Measurements from ENCODE around the gene CLINT1. TPM values are rescaled to one million over a fixed set of nuclear protein-coding genes. Genes with fewer than 3 reads are reported as not detected.

The CLINT1 gene
- total and polyA plus RNA-seq, 2 of the 4 experiments (the other 2 are of a cell fraction): 144 to 146 TPM

Small RNA genes within 50 kb of the gene (microRNA-seq; reads per million reads assigned to microRNA genes)
- gene AC026407.1 (ENCODE audit: insufficient read depth, insufficient read length) (not detected), gene RNU6-260P (ENCODE audit: insufficient read depth, insufficient read length) (not detected)

Small RNA genes within 50 kb of the gene (small RNA-seq; reads per million reads assigned to genes)
- gene AC026407.1 (0 to 0.34 (median 0) reads per million in 5 experiments), gene RNU6-260P (0 reads per million in 5 experiments)

Other genes with a start within 250 kb of the CLINT1 start
- not detected in 2 replicates for gene SOX30, start 206.7 kb downstream of the CLINT1 start, total RNA-seq (2012; rRNA removed)
- gene SOX30, start 206.7 kb downstream of the CLINT1 start, polyA plus RNA-seq (2012; rRNA removed): not detected in 2 replicates
- gene C5orf52, start 187.6 kb downstream of the CLINT1 start, total RNA-seq (2012; rRNA removed): not detected in 2 replicates
- not detected in 2 replicates for gene C5orf52, start 187.6 kb downstream of the CLINT1 start, polyA plus RNA-seq (2012; rRNA removed)
- gene THG1L, start 127.7 kb downstream of the CLINT1 start, total RNA-seq (2012; rRNA removed): 20.4 and 32.5 TPM in 2 replicates
- 12.8 and 15.2 TPM in 2 replicates for gene THG1L, start 127.7 kb downstream of the CLINT1 start, polyA plus RNA-seq (2012; rRNA removed)
- gene LSM11, start 115.4 kb downstream of the CLINT1 start, total RNA-seq (2012; rRNA removed): 3.0 and 3.9 TPM in 2 replicates
- gene LSM11, start 115.4 kb downstream of the CLINT1 start, polyA plus RNA-seq (2012; rRNA removed): 0.92 and 1.4 TPM in 2 replicates

All from IMR-90 (cell line).